ENCODE results near the gene BAIAP2. TPM values are rescaled to one million over a fixed set of nuclear protein-coding genes. Genes with fewer than 3 reads are reported as not detected.
A peak's percentile ranks its signal among the peaks of the same experiment; 100 is the strongest.

The BAIAP2 gene
- total and polyA plus RNA-seq, 3 experiments from 2014 or later = 5.3 to 8.8 (median 6.6) TPM

- no peaks in the 10 kb centered on the region for H3K9me3 ChIP-seq (ENCODE audit: low read length)
- H3K4me1 ChIP-seq (ENCODE audit: insufficient read depth, low read length) = no peaks in the 10 kb centered on the region
- Mint-ChIP-seq H3K27ac (peak overlapping the region in 3 of 8 donors; percentile 50 to 68 (median 59)), H3K4me3 (peak overlapping the region in 3 of 7 donors; percentile 48 to 67 (median 66)), H3K4me1 (peaks cover 0 to 11% (median 0%) of the 10 kb centered on the region in 3 donors), H3K9me3 (no peaks in the 10 kb centered on the region), H3K27me3 (peaks cover 0 to 4% of the 10 kb centered on the region in 2 donors), H3K36me3 (no peaks in the 10 kb centered on the region)
- ChIA-PET CTCF (no interaction called here), POLR2A (no interaction called here)
- no peaks in the 10 kb centered on the region for H3K36me3 ChIP-seq (ENCODE audit: insufficient read depth, low read length)
- H3K4me3 ChIP-seq (ENCODE audit: low read length) = no peak overlapping the region
- H3K27me3 ChIP-seq (ENCODE audit: insufficient read depth, low read length, poor library complexity, severe bottlenecking) = no peaks in the 10 kb centered on the region
- DNase-seq = no peak
- no peak overlapping the region for H3K27ac ChIP-seq (ENCODE audit: low read depth, low read length)
Measured at GRCh38 chr17:81118308-81119221, 83.6 kb downstream of the BAIAP2 start.

DNA sequence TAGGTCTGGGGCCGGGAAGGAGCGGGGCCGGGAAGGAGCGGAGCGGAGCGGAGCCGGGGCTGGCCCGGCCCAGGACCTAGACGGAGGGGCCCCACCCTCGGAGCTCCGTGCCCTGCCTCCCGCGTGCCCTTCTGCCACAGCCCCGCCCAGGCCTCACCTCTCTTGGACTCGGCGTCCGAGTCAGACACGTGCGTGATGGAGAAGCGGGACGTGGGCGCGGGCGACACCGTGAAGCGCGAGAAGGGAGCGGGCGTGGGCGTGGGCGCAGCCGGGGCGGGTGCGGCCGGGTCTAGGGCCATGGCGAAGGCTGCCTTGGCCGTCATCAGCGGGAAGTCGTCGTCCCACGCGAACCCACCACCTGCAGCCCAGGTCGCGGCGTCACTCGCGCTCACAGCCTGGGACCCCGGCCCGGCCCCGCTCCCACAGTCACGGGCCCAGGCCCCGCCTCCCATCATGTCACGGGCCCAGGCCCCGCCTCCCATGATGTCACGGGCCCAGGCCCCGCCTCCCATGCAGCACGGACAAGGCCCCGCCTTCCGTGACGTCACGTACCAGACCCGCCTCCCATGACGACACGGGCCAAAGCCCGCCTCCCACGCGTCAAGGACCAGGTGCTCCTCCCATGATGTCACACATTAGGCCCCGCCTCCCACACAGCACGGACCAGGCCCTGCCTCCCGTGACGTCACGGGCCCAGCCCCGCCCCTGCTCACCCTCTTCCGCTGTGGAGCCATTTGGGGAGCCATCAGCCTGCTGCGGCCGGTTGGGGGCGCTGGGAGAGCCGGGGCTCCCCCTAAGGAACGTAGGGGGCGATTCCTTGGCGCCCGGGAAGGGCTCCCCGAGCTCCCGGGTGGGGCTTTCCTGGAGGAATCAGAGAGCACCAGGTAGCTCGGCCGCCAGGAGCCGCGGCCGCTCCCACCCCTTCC, 84.5 kb downstream of the BAIAP2 start:
- peaks cover 0 to 11% (median 0%) of the 10 kb centered on the region in 3 donors for H3K4me1 Mint-ChIP-seq
- peaks cover 0 to 4% of the 10 kb centered on the region in 2 donors for H3K27me3 Mint-ChIP-seq
- no peaks in the 10 kb centered on the region for H3K36me3 ChIP-seq (ENCODE audit: insufficient read depth, low read length)
- CTCF ChIA-PET = no interaction called here
- H3K27ac ChIP-seq (ENCODE audit: low read depth, low read length) = no peak overlapping the region
- H3K27me3 ChIP-seq (ENCODE audit: insufficient read depth, low read length, poor library complexity, severe bottlenecking) = no peaks in the 10 kb centered on the region
- H3K4me3 Mint-ChIP-seq = peak overlapping the region in 6 of 7 donors; percentile 41 to 78 (median 65)
- no peaks in the 10 kb centered on the region for H3K9me3 Mint-ChIP-seq
- DNase-seq = peak; percentile 79 to 85 (median 81)
- peak overlapping the region in 3 of 8 donors; percentile 55 to 94 (median 74) for H3K27ac Mint-ChIP-seq
- no peaks in the 10 kb centered on the region for H3K4me1 ChIP-seq (ENCODE audit: insufficient read depth, low read length)
- no peak overlapping the region for H3K4me3 ChIP-seq (ENCODE audit: low read length)
- POLR2A ChIA-PET = no interaction called here
- H3K36me3 Mint-ChIP-seq = no peaks in the 10 kb centered on the region
- H3K9me3 ChIP-seq (ENCODE audit: low read length) = no peaks in the 10 kb centered on the region

DNA sequence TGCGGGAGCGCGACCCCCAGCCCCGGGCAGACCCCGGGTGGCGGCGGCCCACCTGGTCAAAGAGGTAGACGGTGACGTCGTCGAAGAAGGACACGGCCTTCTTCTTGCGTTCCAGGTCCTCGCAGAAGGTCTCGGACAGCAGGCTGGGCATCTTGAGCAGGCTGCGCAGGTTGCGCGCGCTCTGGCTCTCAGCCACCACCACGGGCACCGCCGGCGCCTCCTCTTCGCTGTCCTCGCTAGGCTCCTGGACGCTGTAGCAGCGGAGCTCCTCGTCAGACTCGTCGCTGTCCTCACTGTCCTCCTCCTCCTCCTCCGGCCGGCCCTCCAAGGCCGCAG, 85.2 kb downstream of the BAIAP2 start:
- Histone ChIP-seq H3K27me3 (ENCODE audit: insufficient read depth, low read length, poor library complexity, severe bottlenecking) (no peaks in the 10 kb centered on the region), H3K36me3 (ENCODE audit: insufficient read depth, low read length) (no peaks in the 10 kb centered on the region), H3K27ac (ENCODE audit: low read depth, low read length) (no peak overlapping the region), H3K4me3 (ENCODE audit: low read length) (no peak overlapping the region), H3K9me3 (ENCODE audit: low read length) (no peaks in the 10 kb centered on the region), H3K4me1 (ENCODE audit: insufficient read depth, low read length) (no peaks in the 10 kb centered on the region)
- Mint-ChIP-seq H3K4me1 (peaks cover 0 to 11% (median 0%) of the 10 kb centered on the region in 3 donors), H3K27ac (no peak overlapping the region), H3K27me3 (peaks cover 0 to 4% of the 10 kb centered on the region in 2 donors), H3K4me3 (no peak overlapping the region), H3K36me3 (no peaks in the 10 kb centered on the region), H3K9me3 (no peaks in the 10 kb centered on the region)
- ChIA-PET CTCF (no interaction called here), POLR2A (no interaction called here)
- no peak for DNase-seq

- CTCF ChIA-PET = no interaction called here
- no peak overlapping the region for H3K27ac ChIP-seq (ENCODE audit: low read depth, low read length)
Measured at GRCh38 chr17:81120695-81121621, 86.0 kb downstream of the BAIAP2 start.

DNA sequence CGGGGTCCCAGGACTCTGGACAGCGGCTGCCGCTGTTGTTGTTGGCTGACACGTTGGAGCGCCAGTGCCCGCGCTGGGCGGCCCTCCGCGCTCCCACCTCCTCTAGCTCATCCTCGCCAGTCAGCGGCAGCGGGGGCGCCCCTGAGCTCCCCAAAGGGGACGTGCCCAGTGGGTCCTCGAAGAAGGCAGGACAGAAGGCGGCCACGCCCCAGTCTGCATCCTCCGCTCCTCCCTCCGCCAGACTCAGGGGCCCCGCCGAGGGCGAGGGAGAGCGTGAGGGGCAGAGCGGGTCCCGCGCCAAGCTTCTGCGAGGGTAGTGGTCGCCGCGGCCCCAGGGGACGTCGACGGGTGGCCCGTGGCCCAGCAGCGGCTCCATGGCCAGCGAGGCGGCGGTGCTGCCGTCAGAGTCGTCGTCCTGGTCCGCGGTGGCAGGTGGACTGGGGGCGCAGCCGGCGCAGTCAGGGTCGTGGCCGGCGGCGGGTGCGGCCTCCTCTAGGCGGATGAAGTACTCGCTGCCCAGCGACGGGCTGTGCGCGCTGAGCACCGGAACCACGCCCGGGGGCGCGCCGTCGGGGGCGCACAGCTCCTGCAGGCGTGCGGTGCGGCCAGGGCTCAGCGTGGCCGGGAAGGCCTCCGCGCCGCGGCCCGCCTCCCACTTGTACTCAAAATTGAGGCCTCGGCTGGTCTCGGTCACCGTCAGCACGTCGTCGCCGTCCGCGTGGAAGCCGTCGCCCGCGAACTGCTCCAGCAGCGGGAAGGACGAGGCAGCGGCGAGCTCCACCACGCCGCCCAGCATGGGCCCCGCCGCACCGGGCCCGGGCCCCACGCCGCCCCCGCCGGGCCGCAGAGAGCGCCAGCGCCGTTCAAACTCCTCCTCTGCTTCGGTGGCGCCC, 87.1 kb downstream of the BAIAP2 start:
- H3K9me3 Mint-ChIP-seq = no peaks in the 10 kb centered on the region
- no peak overlapping the region for H3K27ac Mint-ChIP-seq
- POLR2A ChIA-PET = no interaction called here
- H3K4me1 Mint-ChIP-seq = peaks cover 0 to 11% (median 0%) of the 10 kb centered on the region in 3 donors
- DNase-seq = no peak
- no peaks in the 10 kb centered on the region for H3K36me3 ChIP-seq (ENCODE audit: insufficient read depth, low read length)
- H3K9me3 ChIP-seq (ENCODE audit: low read length) = no peaks in the 10 kb centered on the region
- CTCF ChIA-PET = no interaction called here
- H3K4me3 ChIP-seq (ENCODE audit: low read length) = no peak overlapping the region
- no peak overlapping the region for H3K27ac ChIP-seq (ENCODE audit: low read depth, low read length)
- H3K27me3 Mint-ChIP-seq = peaks cover 0 to 4% of the 10 kb centered on the region in 2 donors
- no peaks in the 10 kb centered on the region for H3K4me1 ChIP-seq (ENCODE audit: insufficient read depth, low read length)
- H3K4me3 Mint-ChIP-seq = no peak overlapping the region
- no peaks in the 10 kb centered on the region for H3K36me3 Mint-ChIP-seq
- H3K27me3 ChIP-seq (ENCODE audit: insufficient read depth, low read length, poor library complexity, severe bottlenecking) = no peaks in the 10 kb centered on the region

More at GRCh38 chr17:81120695-81121621, 86.0 kb downstream of the BAIAP2 start:
- no peaks in the 10 kb centered on the region for H3K27me3 ChIP-seq (ENCODE audit: insufficient read depth, low read length, poor library complexity, severe bottlenecking)
- Mint-ChIP-seq H3K4me3 (no peak overlapping the region), H3K36me3 (no peaks in the 10 kb centered on the region), H3K9me3 (no peaks in the 10 kb centered on the region), H3K4me1 (peaks cover 0 to 11% (median 0%) of the 10 kb centered on the region in 3 donors), H3K27me3 (peaks cover 0 to 4% of the 10 kb centered on the region in 2 donors), H3K27ac (no peak overlapping the region)
- POLR2A ChIA-PET = no interaction called here
- no peak for DNase-seq
- H3K9me3 ChIP-seq (ENCODE audit: low read length) = no peaks in the 10 kb centered on the region
- H3K36me3 ChIP-seq (ENCODE audit: insufficient read depth, low read length) = no peaks in the 10 kb centered on the region
- no peak overlapping the region for H3K4me3 ChIP-seq (ENCODE audit: low read length)
- H3K4me1 ChIP-seq (ENCODE audit: insufficient read depth, low read length) = no peaks in the 10 kb centered on the region

GRCh38 chr17:81123052-81124048, 88.4 kb downstream of the BAIAP2 start:
- H3K9me3 ChIP-seq (ENCODE audit: low read length) = no peaks in the 10 kb centered on the region
- ChIA-PET CTCF (no interaction called here), POLR2A (no interaction called here)
- no peak overlapping the region for H3K27ac Mint-ChIP-seq
- no peak for DNase-seq
- H3K27me3 ChIP-seq (ENCODE audit: insufficient read depth, low read length, poor library complexity, severe bottlenecking) = no peaks in the 10 kb centered on the region
- H3K4me3 ChIP-seq (ENCODE audit: low read length) = no peak overlapping the region
- H3K27ac ChIP-seq (ENCODE audit: low read depth, low read length) = no peak overlapping the region
- H3K4me3 Mint-ChIP-seq = no peak overlapping the region
- H3K9me3 Mint-ChIP-seq = no peaks in the 10 kb centered on the region
- H3K27me3 Mint-ChIP-seq = peaks cover 0 to 2% of the 10 kb centered on the region in 2 donors
- no peaks in the 10 kb centered on the region for H3K4me1 ChIP-seq (ENCODE audit: insufficient read depth, low read length)
- peaks cover 0 to 10% (median 0%) of the 10 kb centered on the region in 3 donors for H3K4me1 Mint-ChIP-seq
- no peaks in the 10 kb centered on the region for H3K36me3 Mint-ChIP-seq
- no peaks in the 10 kb centered on the region for H3K36me3 ChIP-seq (ENCODE audit: insufficient read depth, low read length)
